ENCODE measurements around the gene KLHL10. TPM values are rescaled to one million over a fixed set of nuclear protein-coding genes. Genes with fewer than 3 reads are reported as not detected.

The KLHL10 gene
- total RNA-seq, 2 donors from 2014 or later, result not detected

GRCh38 chr17:41868568-41868967 is 30.9 kb downstream of the KLHL10 start:
- Histone ChIP-seq H3K36me3 (peaks cover 14% of the 10 kb centered on the region), H3K4me3 (no peak overlapping the region), H3K27ac (no peak overlapping the region), H3K4me1 (peaks cover 4% of the 10 kb centered on the region), H3K9ac (ENCODE audit: low read depth in 2 of 2, low read length in 2 of 2) (no peak overlapping the region), H3K9me3 (no peaks in the 10 kb centered on the region), H3K27me3 (no peaks in the 10 kb centered on the region)
- DNase-seq, result no peak
- intact Hi-C loops (cut with DNase I), result no loop called here
- TF ChIP-seq CTCF (IDR thresholded peaks at IDR 0.05), result no peak

GRCh38 chr17:41869426-41869825 is 31.8 kb downstream of the KLHL10 start:
- no peak for DNase-seq
- peaks cover 17% of the 10 kb centered on the region for H3K36me3 ChIP-seq
- no peak overlapping the region for H3K4me3 ChIP-seq
- H3K27ac ChIP-seq, result no peak overlapping the region
- intact Hi-C loops (cut with DNase I), result no loop called here
- H3K27me3 ChIP-seq, result no peaks in the 10 kb centered on the region
- TF ChIP-seq CTCF (IDR thresholded peaks at IDR 0.05), result no peak
- no peaks in the 10 kb centered on the region for H3K4me1 ChIP-seq
- no peak overlapping the region for H3K9ac ChIP-seq (ENCODE audit: low read depth in 2 of 2, low read length in 2 of 2)
- H3K9me3 ChIP-seq, result no peaks in the 10 kb centered on the region

- peaks cover 17% of the 10 kb centered on the region for H3K36me3 ChIP-seq
- TF ChIP-seq CTCF (IDR thresholded peaks at IDR 0.05), result no peak
- no peak overlapping the region for H3K9ac ChIP-seq (ENCODE audit: low read depth in 2 of 2, low read length in 2 of 2)
- H3K27ac ChIP-seq, result no peak overlapping the region
- H3K4me1 ChIP-seq, result no peaks in the 10 kb centered on the region
- no peak overlapping the region for H3K4me3 ChIP-seq
- H3K9me3 ChIP-seq, result no peaks in the 10 kb centered on the region
- intact Hi-C loops (cut with DNase I), result no loop called here
- DNase-seq, result no peak
- no peaks in the 10 kb centered on the region for H3K27me3 ChIP-seq
Measured at GRCh38 chr17:41870097-41870496, 32.5 kb downstream of the KLHL10 start.

- Histone ChIP-seq H3K27me3 (no peaks in the 10 kb centered on the region), H3K9me3 (no peaks in the 10 kb centered on the region), H3K4me3 (no peak overlapping the region), H3K36me3 (peaks cover 17% of the 10 kb centered on the region), H3K4me1 (no peaks in the 10 kb centered on the region), H3K9ac (ENCODE audit: low read depth in 2 of 2, low read length in 2 of 2) (no peak overlapping the region), H3K27ac (no peak overlapping the region)
- TF ChIP-seq CTCF (IDR thresholded peaks at IDR 0.05), result no peak
- intact Hi-C loops (cut with DNase I), result no loop called here
- no peak for DNase-seq
Measured at GRCh38 chr17:41870627-41871026, 33.0 kb downstream of the KLHL10 start.

- TF ChIP-seq CTCF (IDR thresholded peaks at IDR 0.05), result no peak
- H3K27ac ChIP-seq, result no peak overlapping the region
- no peaks in the 10 kb centered on the region for H3K4me1 ChIP-seq
- no peak overlapping the region for H3K4me3 ChIP-seq
- H3K9me3 ChIP-seq, result no peaks in the 10 kb centered on the region
- intact Hi-C loops (cut with DNase I), result no loop called here
- no peak for DNase-seq
- H3K9ac ChIP-seq (ENCODE audit: low read depth in 2 of 2, low read length in 2 of 2), result no peak overlapping the region
- H3K27me3 ChIP-seq, result no peaks in the 10 kb centered on the region
- H3K36me3 ChIP-seq, result peaks cover 17% of the 10 kb centered on the region
Measured at GRCh38 chr17:41871789-41872188, 34.2 kb downstream of the KLHL10 start.
